SKM-1 treated with dmso at 0.1 percent for 144 hours (cell line): Measurements from ENCODE around the gene JAK1.

Experiments
- DNase-seq: peaks from one replicate; lab custom pipeline; 2025; ENCODE audit not compliant: unreplicated experiment; lab: John Stamatoyannopoulos, UW

Gene JAK1

DNA sequence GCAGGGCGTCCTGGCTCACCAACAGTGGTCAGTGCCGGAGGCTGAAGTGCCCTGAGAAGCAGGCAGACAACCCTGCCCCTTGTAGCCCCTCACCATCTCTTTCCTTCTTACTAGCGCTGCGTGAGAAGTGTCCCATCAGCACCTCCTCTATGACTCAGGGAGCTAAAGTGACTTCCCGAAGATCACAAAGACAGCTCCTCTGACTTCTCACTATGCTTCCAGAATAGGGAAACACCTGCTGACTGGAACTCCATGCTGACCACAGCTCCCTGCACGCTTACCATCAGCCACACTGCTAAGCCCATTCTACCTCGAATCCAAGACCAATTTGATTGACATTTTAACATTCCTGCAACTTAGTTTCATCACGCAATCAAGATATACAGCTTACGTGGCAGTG lies 92.8 kb downstream of the JAK1 start:
- no peak for DNase-seq

DNA sequence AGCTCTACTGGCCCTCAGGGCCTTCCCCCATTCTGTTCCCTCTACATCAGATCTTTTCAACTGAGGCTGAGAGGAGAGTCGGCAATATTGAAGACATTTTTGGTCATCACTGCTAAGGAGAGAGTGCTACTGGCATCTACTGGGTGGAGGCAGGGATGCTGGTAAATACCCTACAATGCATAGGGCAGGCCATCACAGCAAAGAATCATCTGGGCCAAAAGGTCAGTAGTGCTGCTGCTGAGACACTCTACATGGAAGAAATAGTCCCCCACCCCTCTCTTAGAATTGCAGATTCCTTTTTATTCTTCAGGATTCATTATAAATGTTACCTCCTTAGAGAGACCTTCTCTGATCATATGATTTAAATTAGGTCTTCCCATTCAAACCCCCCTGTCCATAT lies 94.3 kb downstream of the JAK1 start:
- DNase-seq = no peak

DNA sequence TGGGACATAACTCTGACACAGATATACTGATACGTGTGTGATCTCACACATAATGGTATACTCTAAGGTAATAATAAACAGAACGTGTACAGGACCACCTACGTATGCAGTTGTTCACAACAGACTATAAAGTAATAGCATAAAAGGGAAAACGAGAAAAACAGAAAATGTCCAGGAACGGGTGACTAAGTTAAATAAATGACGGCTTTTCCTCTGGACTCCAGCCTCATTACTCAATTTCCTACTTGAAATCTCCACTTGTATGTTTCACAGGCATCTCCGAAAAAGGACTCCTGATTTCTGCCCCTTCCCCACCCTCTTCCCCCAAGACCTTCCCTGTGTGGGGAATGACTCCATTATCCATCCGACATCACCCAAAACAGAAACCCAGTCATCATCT lies 95.1 kb downstream of the JAK1 start:
- no peak for DNase-seq

DNA sequence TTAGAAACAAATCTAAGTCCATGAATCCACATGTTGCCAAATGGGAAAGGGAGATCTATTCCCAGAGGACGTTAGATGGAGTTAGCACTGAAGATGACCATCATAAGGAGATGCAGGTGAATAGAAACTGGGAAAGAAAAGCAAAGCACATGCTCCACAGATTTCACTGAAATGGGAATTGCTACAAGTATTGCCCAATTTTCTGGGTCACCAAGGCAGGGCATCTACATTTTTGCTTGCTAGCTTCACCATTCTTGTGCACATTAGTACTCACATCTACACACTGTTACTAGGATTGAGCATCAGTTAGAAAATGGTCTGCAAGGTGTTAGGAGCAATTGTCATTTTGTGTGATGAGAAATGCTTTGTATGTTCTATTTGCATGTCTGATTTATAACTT lies 99.1 kb downstream of the JAK1 start:
- no peak for DNase-seq

DNA sequence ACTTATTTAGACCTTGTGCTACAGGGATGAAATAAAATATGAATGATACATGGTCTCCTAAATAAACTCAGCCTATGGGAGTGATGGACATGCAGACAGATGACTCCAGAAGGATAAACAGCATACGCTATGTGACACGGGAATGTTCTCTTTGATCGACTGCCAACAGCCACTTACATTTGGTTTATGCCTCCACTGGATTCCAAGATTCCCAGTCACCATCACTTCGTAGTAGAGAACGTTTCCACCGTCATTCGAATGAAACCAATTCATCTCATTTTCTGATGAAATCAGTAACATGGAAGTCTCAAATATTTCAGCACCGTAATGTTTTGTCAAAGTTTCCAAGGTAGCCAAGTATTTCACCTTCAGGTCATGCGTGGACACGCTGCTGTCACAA lies 99.7 kb downstream of the JAK1 start:
- no peak for DNase-seq

DNA sequence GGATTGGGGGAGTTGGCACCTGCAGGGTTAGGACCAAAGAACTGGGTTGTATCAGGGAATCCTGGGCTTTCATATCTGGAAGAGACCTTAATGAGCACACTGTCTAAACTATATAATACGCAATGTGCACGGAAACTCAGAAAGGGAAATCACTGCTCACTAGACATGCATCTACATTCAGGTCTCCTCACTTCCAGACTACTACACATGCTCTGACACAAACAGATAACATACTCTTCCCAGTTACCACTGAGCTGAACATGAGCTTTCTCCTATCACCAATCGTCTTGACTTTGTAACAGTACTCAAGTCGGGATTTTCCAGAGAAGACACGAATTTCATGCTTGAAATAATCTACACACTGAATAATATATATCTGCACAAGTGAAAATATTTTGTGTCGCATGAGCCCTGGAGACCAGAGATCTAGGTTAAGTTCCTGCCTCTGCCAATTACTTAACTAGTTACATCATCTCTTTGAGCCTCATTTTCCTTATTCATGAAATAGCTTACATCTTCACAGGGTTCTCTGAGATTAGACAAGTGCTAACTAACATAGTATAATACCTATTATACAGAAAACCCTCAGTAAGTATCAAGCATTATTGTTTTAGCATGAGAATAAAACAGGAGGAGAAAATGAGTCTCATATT lies 101.1 kb downstream of the JAK1 start:
- DNase-seq = no peak

DNA sequence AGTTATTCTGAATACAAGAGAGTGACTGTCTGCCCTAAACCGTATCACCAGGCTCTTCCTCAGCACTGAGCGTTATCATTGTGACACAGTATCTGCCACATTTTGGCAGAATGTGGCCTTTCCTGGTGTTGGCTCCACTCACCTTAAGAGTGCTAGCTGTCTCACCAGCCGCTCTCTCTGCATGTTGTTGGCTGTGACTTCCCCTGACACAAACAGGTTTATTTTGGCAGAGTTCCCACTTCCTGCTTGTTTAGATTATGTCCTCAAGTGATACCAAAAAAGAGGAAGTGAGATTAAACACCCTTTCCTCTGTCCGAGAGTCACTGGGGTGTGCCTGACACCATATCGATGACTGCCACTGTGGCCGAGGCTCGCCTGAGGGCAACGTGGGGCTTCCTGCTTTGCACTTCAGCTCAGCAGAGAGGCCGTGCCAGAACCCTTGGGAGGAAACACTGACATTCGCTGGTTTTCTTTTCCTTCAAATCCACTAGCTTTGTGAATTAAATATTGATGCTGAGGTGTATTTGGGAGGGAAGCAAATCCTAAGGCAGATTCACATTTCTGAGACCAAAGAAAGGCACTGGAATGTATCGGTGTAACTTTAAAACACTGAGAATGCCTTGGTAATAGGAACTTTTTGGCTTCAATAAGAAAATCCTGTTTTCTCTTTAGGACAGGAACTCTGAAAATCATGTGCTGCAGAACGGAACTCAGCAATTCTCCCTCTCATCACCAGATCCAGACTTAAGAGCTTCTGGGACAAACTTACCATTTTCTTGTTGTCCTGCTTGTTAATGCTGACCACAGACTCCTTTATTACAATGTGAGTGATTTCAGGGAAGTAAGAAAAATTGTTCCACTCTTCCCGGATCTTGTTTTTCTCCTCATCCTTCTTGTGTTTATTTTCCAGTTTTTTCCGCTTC lies 102.1 kb downstream of the JAK1 start:
- DNase-seq = peak; percentile 97

DNA sequence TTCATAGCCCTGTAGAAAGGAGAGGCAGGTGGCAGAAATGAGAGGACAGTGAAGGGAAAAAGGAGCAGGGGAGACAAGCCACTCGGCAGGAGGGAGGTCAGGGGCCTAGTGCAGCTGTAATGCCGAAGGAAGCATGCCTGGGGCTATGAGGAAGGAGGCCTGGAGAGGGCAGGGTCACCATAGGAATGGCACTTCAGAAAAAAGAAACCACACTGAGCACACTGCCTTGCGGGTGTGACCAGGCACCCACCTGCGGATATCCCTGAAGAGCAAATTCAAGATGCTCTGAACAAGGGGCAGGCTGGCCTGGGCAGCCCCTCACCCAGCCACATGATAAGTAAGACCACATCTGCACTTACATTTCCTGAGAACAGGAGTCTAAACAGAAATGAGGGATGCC lies 104.7 kb downstream of the JAK1 start:
- DNase-seq = no peak

DNA sequence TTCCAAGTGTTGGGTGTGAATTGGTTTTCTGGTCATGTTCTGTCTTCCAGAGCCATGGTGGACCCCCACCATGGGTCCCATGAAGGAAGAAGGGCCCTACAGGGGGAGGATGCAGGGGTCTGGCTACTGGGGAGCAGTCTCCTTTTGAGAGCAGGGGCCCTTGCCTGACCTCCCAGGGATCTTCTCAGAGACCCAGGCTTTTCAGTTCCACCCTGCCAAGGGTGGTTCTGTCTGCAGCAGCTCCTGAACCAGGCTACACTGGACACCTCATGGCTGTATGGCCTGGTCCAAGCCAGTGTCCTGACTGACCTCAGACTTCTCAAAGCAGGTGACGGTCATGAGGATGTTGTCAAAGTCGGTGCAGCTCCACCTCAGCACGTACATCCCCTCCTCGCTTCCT lies 109.0 kb downstream of the JAK1 start:
- no peak for DNase-seq

DNA sequence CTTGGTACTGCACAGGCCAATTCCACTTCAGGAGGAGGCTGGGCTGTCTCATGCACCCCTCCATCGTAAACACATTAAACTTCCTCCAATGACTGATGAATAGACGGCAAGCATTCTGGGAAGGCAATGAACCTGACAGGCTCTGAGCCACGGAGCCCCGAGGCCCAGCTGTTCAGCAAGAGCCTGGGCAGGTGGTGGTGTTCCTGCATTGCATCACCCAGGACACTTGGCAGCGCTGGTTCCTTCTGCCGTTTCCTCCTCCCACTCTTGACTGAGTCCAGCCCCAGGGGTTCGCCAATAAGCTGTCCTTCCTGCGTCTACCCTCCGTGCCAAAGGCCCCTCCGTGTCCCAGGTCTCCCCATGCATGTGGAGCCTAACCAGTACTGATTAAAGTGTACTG lies 109.8 kb downstream of the JAK1 start:
- DNase-seq = no peak

DNA sequence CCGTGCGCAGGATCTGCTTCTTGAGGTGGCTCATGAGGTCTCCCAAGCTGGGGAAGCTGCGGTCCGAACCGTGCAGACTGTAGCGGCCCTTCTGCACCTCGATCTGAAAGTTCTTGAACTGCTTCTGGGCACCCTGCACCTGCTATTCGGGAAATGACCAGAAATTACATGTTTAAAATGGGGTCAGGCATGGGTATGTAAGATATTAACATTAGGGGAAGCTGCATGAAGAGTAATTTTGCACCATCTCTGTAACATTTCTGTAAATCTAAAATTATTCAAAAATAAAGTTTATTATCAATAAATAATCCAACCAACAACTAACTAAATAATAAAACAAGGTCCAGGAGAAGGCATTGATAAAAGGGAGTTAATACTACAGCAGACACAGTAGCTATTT lies 110.8 kb downstream of the JAK1 start:
- DNase-seq = no peak

DNA sequence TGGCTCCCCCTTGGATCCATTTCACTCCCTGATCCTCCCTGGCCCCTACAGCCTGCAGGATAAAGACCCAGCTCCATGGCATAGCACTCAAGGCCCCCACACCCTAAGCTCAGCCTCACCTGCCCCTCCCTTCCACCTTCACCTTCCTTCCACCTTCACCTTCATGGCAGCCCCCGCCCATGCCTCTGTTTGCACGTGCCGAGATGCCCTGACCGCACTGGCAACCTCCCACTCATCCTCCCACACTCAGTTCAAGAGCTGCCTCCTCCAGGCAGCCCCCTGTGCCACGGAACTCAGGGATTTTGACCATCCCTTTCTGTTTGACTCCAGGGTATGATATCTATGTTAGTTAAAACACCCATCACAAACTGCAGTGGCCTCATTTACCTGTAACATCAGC lies 111.7 kb downstream of the JAK1 start:
- DNase-seq = no peak

DNA sequence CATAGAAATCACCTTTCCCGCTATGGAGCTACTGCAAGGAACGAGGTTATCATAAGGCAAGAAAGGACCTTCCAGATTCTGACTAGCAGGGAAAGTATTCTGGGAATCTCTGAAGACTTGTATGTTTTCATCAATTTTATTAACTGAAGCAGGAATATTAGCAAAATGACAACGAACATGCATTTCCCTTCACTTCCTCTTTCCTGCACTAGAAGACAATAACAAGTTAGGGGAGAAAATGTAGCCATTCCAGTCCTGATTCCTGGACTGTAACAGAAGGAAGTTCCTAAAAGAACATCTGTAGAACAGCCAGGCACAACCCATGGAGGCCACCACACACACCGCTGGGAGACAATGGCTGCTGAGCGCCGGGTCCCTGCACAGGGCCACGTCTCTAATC lies 114.7 kb downstream of the JAK1 start:
- no peak for DNase-seq

DNA sequence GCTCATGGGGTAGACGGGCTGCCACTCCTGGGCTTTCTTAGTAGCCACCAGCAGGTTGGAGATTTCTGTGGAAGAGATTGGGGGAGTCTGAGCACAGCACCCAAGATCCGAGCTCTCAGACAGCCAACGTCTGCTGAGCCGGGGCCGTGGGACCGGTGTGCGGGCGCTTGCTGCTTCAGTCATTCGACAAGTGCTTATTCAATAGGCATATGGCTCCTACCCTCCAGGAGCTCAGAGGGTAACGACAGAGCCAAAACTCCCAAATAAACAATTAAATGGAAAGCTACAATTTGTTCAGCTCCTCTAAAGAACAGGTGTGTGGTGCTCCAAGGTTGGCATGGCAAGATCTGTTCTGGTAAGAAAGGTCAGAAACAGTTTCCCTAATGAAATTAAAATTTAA lies 115.5 kb downstream of the JAK1 start:
- DNase-seq = no peak

DNA sequence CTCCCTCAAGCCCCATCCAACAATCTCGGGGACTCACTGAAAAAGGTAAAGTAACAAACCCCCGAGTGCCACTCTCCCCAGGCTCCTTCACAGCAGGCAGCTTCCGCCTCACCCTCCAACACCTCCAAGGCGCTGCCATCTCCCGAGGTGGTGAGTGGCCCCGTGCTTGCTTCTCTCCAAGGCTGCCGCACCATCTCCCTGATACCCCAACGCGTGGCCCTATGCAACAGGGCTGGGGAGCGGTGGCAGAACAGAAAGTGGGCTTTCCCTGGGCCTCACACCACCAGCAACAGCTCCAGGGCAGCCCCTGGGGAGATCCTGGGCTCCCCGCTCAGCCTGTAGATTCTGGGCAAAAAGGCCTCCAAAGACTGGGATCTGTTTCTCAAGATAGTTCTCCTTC lies 116.4 kb downstream of the JAK1 start:
- DNase-seq = no peak

DNA sequence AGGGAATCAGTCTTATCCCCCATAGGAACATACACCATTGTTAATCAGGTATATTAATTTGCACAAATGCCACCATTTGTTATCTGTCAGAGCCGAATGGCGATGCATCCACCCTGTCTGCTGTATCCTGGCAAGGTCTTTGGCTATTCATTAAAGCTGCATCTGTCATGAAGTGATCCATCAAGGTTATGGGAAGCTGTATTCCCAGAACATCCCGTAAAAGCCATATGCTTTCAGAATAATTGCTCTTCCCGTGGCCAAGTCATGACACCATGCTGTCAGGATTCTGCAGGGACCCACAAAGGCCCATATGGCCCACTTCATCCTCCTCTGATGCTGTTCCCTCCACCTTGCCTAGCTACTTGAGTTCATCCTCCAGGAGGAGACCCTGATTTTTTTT lies 117.5 kb downstream of the JAK1 start:
- DNase-seq = no peak

DNA sequence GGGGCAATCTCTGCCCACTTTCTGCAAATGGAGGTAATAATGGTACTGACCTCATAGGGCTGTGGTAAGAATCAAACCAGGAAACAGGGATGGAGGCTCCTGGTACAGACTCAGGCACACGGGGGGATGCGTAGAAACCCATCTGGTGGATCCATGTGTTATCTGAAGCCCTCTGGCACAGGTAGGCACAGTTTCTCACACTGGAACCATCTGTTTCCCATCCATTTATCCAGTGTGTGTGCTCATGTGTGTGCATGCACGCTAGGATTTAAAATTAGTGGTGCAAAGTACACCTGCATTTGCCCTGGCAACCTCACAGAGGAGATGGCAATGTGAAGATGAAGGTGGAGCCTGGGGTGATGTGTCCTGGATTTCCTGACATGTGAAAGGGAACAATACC lies 118.2 kb downstream of the JAK1 start:
- DNase-seq = no peak

DNA sequence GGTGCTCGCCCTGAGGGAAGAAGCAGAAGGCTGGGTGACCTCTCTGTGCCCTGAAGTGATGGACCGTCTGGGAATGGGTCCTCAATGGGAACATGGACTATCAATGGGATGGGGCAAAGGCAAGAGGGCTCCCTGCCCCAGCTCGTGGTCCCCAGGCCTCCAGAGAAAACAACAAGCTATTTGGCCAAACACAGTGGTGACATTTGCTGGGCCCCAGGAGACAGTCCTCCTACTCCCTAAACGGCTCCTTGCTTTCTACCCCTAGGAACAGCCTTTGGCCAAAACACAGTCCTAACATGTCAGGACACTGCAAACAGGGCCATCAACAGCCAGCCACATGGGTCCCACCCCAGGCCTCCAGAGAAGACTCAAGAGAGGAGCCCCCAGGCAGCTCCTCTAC lies 118.7 kb downstream of the JAK1 start:
- no peak for DNase-seq

DNA sequence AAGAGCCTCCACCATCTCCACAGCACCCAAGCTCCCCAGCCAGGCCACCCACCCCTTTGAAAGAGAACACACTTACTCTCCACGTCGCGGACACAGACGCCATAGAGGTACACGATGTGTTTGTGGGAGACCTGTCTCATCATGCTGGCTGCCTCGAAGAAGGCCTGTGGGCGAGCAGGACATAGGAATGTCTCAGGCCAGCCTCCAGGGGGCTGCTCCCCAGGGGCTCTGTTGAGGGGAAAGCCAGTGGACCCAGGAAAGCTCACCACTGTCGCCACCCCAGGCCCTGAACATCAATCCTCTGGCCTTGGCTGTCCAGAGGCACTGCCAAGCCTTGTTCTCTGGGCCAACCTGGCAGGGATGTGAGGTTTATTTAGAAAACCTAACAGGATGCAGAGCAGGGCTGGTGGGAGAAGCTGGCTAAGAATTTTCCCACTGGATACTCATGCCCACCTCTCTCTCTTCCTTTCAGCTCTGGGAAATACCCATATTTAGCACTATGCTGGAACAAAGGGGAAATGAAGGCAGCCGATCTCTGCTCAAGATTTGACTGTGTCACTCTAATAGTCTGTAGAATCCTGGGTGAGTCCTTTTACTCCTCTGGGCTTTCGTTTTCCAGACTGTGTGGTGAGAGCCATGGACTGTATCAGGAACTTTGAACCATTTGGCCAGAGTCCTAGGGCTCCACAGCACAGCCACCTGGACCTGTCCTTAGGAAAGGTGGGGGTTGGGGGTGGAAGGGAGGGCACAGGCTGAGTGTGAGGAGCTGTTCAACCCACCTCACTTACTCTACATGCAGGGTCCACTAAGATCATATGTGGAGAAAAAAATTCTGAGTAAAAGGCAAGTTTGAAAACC lies 119.5 kb downstream of the JAK1 start:
- no peak for DNase-seq

DNA sequence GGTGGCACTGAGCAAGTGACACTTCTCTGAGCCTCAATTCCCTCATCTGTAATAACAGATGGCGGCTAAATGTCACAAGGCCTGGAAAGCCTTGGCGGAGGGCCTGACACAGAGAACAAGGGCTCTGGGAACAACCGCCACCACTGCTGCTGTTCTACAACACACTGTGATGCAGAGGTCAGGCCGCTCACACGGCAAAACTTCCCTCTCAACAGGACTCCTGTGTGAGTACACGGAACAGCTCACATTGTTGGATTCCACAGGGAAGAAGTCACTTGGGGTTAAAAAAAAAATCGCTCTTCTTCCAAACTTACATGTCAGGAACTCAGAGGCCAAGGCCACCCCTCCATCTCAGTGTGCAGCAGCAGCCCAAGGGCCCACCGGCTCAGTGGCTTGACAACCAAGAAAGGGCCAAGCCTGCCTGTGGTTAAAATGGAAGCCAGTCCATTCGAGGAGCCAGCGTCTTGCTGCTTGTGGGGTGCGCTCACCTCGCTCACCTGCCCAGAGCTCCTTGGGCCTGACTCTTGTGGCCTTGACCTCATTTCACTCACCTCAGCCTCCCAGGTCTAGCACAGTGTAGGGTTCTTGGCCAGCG lies 120.4 kb downstream of the JAK1 start:
- no peak for DNase-seq

DNA sequence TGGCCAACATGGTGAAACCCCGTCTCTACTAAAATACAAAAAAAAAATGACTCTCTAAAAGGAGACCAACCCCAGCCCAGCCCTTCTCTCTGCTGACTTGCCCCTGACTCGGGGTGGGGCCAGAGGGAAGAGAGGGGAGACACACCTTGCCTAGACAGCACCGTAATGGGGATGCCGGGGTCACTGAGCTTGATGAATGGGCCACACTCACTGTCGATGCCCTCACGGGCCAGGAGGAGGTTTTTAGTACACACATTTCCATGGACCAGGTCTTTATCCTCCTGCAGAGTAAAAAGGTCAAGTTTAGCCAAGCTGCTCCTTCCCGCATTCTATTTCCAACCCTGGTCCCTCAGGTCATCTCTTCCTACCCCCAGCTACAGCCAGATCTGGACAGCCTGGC lies 121.7 kb downstream of the JAK1 start:
- DNase-seq = no peak
